DMS79 (cell line): ENCODE results near the gene OR2AE1.

Source experiments
- DNase-seq: peaks from one replicate; lab custom pipeline; 2025; lab: John Stamatoyannopoulos, UW

OR2AE1 gene

DNA sequence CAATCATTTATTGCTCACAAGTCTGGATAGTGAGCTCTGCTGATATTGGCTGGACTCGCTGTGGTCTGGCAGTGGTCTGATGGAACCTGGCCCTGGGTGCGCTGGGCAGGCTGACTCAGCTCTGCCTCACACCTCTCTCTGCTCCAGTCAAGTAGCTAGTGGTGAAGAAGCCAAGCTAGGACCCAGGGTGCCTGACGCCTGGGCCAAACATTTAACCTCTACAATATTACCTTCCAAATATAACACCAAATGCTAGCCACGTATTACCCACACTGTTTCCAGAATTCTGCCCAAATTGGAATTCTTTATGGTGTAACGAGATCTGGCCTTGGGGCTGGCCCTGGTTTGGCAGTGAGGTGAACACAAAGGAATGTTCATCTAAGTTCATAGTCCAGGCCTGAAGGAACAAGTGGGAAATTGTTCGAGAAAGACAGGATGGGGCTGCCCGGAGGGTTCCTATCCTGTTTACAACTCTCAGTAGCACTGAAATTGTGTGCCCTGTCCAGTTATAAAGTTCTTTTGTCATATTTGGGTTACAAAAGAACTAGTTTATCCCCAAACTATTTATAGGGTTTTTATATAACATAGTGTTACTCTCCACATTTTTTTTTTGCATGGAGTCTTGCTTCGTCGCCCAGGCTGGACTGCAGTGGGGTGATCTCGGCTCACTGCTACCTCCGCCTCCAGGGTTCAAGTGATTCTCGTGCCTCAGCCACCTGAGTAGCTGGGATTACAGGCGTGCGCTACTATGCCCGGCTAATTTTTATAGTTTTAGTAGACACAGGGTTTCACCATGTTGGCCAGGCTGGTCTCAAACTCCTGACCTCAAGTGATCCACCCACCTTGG lies 16.3 kb downstream of the OR2AE1 start:
- DNase-seq, result no peak

DNA sequence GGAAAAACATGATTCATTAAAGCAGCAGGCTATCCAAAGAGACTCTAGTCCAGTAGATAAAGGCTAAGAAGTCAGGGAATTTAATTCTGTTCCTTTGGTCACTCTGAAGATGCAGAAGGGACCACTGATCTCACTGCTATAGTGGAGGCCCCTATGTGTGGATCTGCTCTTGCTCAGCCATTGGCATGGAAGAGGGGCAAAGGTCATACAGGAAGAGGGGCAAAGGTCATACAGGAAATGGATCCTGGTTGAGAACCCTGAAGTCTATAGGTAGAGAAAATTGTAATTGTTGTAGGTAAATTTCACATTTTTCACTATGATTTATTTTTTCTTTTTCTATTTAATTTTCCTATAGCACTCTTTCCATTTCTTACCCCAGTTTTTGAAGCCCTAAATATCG lies 21.6 kb downstream of the OR2AE1 start:
- DNase-seq, result no peak

DNA sequence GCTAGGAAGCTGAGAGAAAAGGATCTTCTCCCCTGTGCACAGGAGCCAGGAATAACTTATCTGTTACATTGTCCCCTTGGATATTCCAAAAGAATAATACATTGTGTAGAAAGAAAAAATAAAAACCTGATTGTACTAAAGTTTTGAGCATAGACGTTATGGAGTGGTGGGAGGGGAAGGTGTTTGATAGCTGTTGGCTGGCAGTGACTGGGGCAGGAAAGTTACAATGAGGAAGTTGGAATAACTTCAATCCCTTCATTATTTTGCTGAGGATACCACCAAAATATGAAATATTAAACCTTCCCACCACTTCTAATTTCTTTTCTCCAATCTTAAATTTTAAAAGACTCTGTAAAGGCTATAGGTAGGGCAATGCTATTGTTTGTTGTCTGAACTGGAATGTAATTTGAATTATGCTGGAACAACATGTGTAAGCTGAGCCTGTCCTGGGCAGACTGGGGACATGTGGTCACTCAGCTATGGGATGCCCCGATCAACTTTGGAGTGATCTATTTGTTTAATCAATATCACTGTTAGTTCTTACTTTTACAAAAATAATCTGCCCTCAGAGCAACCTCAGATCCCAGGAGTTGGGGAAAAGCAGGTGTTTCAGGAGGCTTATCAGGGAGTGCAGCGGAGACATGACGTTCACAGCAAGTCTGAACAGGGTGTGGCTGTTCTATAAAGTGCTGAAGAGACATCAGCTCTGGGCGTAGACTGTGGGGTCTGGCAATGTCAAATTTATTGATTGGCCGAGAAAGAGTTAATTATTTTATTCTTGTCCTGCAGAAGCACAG lies 28.2 kb downstream of the OR2AE1 start:
- DNase-seq, result no peak

DNA sequence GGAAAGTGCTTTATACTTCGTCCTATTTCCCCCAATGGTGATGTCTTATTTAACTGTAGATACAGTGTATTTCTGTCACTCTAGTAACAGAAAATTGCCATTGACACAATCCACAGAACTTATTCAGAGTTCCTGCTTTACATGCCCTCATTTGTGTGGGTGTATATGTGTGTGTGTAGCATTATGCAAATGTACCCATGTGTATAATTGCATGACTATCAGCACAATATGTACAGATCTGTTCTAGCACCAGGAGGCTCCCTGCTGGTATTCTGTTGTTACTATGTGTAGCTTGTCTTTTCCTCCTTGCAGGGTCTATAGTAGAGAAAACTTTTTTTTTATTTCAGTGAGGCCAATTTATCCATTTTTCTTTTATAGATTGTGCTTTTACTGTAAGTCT lies 32.5 kb downstream of the OR2AE1 start:
- no peak for DNase-seq

DNA sequence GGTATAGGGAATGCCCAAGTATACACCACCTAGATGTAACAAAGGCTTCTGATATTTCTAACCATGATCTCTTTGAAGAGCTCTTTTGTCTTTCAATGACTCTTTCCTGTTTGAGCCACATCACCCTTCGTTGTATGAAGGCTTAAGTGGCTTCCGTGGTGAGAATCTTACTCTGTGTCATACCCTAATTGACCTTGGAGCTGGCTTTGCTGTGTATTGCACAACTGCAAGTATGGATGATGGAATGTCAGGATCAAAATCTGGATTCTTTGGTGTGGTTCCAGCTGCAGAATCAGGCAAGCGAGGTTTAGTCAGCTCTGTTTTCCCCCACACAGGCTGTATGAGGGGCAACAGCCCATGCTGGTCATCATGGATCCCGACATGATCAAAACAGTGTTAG lies 33.0 kb downstream of the OR2AE1 start:
- DNase-seq, result no peak

DNA sequence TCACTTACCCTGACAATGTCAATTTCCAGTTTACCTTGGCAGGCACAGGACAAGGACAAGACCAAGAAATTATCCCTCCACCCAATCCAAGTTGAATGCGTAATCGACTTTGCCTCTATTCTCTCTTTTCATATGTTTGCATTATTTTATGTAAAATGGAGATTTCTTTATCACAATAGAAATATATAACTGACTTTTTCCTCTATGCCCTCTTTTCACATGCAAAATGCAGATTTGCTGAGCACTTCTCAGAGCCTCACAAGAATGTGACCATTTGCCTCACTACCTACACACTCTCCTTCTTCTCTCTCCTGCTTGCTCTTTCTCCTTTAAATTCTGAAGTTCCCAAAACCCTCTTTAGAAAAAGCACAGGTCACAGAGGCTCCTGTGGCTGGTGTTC lies 33.9 kb downstream of the OR2AE1 start:
- no peak for DNase-seq

DNA sequence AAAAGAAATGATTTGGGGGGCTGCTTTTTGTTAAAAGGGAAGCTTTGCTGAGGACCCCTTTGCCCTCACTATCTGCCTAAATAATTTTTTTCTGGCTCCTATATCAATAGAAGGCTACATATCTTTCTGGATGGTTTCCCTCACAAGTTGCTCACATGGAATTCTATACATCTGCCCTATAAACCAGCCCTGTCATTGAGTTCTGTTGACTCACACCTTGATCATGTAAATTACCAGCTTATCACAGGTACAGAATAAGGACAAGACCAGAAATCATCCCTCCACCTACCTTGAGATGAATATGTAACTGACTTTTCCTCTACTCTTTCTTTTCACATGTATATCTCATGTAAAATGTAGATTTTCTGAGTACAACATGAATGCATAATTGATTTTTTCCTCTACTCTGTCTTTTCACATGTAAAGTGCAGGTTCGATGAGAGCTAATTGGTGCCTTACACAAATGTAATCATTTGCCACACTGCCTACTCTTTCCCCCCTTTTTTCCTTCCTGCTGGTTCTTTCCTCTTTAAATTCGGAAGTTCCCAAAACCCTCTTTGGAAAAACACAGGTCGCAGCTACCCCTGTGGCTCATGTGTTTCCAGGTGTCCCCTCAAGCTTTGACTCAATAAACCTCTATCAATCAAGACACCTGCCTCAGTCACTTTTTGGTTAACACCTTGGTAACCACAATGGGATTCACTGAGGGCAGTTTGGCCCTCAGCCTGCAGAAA lies 36.5 kb downstream of the OR2AE1 start:
- no peak for DNase-seq

DNA sequence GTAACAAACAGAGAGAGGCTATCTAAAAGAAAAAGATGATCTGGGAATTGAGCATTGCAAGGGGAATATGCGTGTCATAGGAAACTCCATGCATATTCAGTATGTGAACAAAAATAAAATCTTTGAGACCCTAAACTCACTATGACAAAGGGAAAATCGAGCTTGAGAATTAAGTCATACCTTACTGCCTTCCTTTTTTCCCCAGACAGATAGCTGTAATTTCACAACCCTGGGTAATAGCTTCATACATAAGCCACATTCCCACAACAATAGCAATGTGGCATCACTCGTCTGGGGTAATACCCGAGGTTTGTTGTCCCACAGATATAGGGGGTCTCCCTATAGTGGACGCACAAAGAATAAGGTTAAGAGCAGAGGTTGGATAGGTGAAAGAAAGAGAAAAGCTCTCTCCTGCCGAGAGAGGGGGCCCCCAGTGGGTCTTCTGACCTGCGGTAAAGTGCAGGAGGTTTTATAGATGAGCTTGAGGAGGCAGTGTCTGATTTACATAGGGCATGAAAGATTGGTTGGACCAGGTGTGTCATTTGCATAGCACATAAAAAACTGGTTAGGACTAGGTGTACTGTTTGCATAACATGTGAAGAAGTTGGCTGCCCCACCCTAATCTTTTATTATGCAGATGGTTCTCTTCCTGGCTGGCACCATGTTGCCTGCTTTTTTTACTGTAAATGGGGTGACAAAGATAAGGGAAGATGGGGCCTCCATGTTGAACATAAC lies 37.4 kb downstream of the OR2AE1 start:
- peak; percentile 4 for DNase-seq

DNA sequence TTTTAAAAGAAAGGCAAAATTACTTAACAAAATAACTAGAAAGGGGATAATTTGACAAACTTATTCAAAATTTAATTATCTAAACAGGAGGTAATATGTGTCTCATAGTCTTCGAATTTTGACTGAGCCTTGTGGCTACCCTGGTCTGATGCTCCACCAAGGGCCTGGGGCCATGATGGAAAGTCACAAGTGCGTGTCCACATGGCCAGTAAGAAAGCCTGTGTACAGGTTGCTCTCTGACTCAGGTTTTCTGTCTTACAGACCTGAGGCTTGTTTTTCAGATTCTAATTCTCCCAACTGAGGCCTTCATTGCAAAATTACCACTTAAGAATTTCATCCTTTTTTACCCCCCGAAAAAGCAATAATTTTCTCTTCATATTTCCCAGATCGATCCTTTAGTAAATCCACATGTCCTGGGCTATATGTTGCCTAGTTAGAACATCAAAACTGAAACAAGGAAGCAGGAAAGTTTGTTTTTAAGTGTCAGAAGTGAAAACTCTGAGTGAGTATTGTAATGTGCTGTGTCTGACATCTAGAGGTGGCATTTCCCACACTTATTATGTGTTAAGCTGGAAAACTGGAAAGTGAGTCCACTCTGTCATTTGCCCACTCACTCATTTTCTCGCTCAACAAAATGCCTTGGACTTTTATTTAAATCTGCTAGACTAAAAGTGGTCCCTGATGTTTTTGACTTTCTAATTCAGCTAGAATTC lies 39.0 kb downstream of the OR2AE1 start:
- no peak for DNase-seq

DNA sequence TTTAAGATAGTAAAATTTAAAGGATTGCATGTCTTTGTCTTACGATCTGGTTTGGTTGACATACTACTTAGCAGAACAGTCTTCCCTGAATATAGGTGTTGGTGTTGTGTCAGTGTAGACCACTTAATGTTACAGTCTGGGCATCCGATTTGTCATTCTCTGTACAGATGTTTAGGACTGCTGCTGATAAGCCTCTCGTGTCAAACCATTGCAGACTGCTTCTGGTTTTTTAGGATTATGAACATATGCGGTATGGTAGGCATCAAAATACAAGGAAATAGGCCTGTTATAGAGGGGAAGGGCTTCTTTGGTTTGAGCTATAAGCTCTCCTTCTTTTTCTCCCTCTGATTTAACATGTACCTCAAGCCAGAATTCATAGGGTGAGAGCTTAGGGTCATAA lies 41.6 kb downstream of the OR2AE1 start:
- DNase-seq, result no peak

DNA sequence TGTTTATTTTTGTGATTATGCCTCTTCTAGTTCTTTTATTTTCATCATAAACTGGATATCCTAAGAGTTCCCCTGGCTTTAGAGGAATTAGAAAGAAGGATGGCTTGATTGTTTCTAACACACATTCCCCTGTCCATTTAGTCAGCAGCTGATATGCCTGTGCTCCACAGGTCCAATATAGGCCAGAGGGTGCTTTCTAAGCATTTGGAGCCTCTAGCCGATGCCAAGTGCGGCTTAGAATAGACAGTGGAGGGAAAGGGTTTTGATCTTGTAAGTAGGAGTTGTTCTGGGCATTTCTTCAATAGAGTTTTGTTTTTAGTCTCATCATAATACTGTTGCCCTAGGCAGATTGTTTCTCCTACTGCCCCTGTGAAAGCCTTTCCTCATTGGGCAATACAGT lies 42.5 kb downstream of the OR2AE1 start:
- no peak for DNase-seq

DNA sequence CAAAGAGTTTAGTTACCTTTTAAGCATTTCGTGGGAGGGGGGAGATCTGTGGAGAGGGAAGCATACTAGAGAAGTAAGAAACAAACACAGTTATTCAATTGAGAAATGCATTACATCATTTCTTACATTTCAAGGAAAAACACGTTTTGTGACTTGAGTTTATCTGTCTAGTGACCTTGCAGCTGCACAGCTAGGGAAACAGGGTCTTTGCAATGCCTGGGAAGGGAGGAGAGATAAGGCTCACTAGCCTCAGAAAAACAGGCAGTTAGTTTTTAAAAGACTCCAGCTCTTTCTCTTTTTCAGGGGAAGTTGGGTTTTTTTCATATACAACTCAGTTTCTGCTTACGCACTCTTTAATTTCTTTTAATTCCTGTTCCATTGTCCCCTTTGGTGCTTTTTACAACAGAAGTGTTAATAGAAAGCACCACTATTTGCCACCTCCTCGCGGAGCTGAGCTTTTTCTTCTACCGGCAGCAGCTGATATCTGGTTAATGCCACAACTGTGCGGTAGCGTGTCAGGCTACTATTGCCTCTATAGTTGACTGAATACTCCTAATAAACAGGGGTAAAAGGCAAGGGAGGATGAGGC lies 43.5 kb downstream of the OR2AE1 start:
- DNase-seq, result no peak

DNA sequence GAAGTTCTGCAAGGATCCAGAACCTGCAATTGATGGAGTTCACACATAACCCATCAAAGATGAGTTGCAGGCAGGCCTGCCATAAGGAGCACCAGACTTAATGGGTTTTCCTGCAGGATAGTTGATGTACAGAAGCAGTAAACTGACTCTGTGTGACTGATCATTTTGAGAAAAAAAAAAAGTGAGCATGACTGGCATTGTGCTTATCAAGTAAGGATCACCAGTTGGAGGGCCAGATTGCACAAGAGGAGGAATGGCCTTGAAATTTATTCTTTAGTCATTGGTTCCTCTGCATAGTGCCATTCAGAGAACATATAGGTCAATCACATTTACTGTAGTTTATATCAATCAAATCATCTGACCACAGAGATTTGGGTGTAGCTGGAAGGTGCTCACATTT lies 45.2 kb downstream of the OR2AE1 start:
- no peak for DNase-seq

DNA sequence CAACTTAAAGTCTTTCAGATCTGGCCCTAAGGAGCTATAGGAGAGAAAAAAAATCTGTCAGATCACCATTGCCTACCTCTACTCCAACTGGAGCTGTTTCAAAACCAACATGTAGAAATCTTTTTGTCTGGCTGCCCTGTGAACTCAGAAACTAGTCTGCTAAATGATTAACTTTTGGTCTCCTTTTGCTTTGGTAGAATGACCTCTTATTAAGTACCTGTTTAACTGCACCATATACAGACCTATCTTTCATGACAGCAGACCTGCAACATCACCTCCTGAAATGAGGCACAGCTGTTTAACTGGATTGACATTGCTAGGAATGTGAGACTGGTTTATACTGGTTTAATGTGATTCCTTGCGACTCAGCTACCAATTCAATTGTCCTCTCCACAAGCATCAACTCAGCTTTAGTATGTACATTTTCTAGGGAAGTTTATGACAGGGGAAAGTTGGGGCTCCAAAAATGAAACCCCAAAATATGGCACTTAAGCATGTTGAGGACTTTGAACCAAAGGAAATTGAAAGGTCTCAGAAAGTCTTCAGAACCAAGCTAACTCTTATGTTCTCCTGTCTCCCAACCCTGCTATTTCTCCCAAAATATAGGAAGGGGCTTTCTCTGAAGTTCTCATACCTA lies 47.2 kb downstream of the OR2AE1 start:
- no peak for DNase-seq

DNA sequence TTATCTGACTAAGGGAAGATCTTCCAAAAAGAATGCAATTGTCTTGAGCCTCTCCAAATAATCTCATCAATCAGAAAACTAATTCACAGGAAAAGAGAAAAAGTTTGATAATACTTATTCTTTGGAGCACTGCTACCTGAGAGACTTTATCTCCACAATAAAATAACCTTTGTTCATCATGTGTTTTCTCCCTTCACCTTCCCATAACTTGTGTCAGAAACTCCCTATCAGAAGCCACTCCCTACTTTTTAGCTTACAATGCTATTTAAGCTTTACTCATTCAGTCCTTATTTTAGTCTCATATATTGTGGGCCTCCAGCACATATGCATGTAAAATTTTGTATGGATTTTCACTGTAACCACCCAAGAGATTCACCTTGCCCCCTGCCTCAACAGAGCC lies 48.0 kb downstream of the OR2AE1 start:
- no peak for DNase-seq

DNA sequence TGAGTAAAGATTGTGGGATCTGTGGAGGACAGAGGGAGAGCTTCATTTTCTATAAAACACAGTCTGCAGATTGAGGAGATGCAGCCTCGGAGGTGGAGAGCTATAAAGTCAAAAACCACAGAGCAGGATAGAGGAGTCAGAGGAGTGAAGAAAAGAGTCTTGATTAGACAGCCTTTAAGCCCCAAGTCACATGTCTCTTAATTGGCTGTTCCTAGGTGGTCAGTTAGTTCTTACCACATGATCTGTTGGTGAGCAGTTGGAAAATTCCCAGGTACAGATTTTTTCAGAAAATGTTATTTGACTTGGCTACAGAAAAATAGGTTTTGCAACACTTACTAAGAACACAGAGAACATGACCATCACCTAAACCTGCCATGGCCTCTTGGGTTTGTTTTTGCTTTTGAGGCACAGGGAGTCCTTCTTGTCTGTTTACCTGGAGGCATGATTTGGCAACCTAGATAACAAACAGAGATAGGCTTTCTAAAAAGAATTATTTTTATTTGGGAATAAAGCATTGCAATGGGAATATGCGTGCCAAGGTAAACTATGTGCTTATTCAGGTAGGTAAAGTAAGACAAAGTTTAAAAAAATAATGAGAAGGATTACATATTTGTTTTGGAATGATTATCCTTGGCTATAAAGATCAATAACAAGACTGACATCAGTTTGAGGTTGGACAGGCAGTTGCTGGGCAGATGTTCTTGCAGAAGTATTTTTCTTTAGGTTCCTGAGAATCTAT lies 49.6 kb downstream of the OR2AE1 start:
- DNase-seq, result no peak
